Activated naive CD4-positive, alpha-beta T cell treated with anti-CD3 and anti-CD28 coated beads, Interleukin-2, amount 50 U/mL, for 16 hours (primary cell): Measurements from ENCODE around the gene DUSP11.
"Not testable (repeated sequence)": the region's sequence is repeated elsewhere in the genome, so short reads cannot be mapped to it uniquely, and the experiment has no call there.

ENCODE experiments used
- DNase-seq: peaks from one replicate; pipeline ENCODE4 v3.0.0-alpha.2; 2020

DUSP11 gene

DNA sequence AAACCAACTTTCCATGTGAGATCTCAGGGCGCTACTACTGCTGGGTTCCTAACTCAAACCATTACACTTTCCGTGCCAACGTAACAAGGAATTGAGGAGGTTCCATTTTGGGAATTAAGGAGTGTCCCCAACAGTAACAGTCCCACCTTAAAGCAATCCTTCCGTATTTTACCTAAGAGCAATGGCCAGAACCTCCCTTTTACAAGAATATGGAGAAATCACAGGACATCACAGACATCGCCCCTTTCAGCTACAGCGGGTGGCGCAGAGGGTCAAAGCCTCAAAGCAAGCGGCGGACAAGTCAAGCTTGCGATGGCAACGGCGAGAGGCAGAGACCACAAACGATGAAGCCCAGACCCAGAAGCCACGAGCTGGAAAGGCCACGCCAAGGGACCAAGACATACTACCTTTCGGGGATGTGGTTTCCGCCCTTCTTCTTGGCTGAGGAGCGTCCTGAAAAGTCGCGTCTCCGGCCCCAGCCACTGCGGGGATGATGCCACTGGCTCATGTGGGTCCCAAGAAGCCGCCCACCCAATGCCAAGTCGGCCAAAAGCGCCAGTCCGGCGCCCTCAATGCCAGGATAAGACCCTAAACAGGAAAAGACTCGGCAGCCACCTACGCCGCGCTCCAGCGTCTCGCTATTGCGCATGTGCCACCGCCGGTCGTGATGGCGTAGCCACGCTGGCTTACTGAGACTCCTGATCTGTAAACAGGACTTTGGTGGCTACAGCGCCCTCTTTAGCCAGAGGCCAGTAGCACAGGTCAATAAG, at the start of gene DUSP11:
Gene DUSP11, minus strand, starts transcription at position 637 of the 770 bp plus-strand sequence. Its CDS starts 129 bp downstream, at position 508.
- DNase-seq: peak; percentile 97

DNA sequence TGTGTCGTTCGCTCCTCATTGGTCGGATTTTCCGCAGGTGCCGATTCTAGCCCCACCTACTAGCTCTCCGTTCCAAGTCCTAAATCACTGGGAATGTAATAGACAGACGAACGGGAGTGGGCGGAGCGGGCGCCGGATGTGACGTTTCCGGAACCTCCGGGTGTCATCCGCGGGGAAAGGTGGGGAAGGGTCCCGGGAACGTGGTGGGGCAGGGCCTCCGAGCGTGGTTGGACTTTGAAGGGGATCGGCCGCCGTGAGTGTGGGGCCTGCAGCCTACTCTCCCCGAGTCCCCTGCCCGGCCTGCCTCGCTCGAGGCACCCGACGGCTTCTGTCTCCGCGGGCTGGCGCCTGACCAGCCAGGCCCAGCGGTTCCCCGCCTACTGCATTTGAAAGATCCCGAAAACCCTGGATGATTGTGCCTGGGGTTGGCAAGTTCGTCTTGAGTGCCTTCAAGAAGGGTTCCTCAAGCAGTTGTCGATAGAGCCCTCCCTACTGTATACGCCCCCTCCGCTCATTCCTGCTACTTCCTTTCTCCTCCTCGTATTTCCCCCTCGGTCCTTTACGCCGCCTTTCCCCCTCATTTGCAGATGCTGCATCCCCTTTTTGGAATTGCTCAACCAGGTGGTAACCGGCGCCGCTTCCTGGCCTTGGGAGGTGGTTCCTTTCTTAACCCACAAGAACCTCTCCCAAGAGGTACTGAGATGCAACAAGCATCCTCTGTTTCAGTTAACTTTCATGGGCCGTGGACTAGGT, 49.1 kb upstream of the DUSP11 start, which contains the start of gene STAMBP:
Gene STAMBP, plus strand, starts transcription at position 144 of the 753 bp plus-strand sequence. CDS start 1,896 bp downstream, outside the sequence.
- DNase-seq: peak; percentile 84

- no peak for DNase-seq
Observed at GRCh38 chr2:73828389-73828817, 48.5 kb upstream of the DUSP11 start.

- DNase-seq: no peak
Observed at GRCh38 chr2:73827660-73828388, 47.9 kb upstream of the DUSP11 start.

DNA sequence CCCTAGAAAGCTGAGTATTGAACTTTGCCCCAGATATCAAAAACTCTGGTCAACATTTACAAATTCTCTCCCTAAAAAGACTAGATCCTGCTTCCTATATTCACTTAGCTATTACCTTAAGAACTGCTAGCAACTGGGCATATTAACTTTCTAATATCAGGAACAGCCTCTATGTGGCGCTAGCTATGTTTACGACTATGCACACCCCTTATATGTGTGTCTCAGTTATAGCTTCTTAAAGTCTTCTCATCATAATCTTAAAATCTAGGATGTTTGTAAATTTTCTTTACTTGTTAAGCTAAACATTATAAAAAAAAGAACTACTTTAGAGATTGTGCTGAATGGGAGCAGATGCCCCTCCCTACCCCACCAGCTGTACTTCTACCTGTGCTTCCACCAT, 47.1 kb upstream of the DUSP11 start:
- DNase-seq: no peak

- DNase-seq: no peak
Observed at GRCh38 chr2:73825408-73825807, 45.5 kb upstream of the DUSP11 start.

DNA sequence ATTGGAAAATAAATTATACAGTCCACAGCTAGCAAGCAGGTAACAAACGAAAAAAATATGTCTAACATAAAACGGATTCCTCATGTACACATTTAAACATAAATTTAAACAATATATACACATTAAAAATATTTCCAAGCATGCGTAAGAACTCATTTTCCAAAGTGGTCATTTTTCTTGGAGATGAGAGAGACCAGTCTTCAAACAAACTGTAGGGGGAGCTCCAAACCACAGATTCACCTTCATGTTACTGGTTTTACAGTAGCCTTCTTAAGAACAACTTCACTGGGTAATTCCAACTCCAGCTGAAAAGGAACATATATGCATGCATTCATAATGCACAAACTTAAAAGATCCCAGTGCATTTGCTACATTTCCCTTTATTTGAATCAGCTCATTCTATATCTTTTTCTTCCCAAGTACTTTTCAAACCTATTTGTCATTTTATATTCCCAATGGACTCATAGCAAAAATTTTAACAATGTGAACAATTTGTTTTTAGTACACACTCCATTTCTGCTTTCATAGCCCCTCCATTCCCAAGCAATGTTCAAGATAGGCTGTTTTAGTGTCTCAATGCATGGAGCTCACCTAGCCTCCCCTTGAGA, 44.1 kb upstream of the DUSP11 start:
- no peak for DNase-seq

- no peak for DNase-seq
Observed at GRCh38 chr2:73823416-73823815, 43.5 kb upstream of the DUSP11 start.

GRCh38 chr2:73822991-73823390, 43.1 kb upstream of the DUSP11 start:
- no peak for DNase-seq

GRCh38 chr2:73822276-73822675, 42.4 kb upstream of the DUSP11 start:
- no peak for DNase-seq

DNA sequence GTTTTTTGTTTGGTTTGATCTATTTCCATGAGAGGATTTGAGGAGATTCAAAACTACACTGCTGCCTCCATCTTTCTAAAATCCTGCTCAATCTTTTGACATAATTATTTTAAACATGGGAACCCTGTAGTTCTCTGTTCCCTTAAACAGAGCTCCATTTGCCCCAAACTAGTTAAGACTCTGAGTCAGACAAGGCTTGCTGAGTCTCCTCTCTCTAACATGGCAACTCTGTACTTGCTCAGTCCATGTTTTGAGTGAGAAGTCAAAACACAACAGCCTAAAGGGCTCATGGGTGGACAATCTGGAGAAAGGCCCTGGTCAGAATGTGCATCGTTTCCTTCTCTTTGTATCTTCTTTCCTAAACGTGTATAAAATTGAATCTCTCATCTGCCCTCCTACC, 41.8 kb upstream of the DUSP11 start:
- DNase-seq: no peak

- DNase-seq: no peak
Observed at GRCh38 chr2:73821227-73821626, 41.3 kb upstream of the DUSP11 start.

DNA sequence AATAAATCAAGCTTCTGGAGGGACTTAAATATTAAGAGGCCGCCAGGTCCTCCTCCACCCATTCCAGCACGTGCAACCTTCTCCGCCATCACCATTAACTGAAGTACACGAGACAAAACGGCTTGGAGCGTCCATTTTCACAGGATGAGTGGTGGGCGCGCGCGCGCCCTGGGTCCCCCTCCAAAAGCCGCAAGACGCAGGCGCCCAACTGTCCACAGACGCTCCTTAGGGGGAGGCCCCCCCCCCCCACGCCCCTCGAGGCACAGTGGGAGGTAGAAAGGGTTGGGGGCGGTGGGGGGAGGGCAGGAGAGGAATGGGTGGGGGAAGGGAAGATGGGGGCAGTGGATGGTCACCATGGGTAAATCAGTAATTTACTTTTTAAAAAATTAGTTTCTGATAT, 38.4 kb upstream of the DUSP11 start:
- no peak for DNase-seq

GRCh38 chr2:73812635-73813034, 32.7 kb upstream of the DUSP11 start:
- DNase-seq: no peak

DNA sequence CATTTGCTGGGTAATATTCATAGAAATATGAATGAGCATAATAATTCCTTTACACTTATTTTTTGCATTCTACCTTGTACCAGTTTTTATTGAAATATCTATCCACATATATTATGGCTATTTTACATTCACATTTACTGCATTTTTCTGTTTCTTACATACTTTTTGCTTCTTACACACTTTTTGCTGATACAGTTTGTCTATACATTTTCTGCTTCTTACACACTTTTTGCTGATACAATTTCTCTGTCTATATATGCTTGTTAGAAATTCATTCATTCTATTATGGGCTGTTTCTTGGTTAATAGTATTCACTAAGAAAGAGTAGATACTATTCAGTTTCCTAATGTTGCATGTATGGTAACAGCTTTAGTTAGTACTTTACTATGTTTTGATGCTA, 32.0 kb upstream of the DUSP11 start:
- DNase-seq: no peak

DNA sequence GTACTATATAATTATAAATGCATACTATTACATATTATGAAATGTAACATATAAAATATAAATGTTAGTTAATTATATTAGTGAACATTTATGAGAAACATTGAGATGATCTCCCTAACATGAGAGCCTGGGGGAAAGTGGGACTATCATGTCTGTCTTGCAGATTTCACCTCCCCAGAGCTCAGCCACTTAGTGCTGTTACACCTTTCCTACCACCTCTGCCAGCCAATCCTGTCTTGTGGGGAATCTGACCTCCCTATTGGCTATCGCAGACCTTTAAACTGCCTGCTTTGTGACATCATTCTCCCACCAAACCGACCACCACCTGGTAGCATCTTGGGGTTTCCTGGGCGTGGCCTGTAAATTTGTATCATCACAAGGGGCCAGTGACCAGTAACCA, 4.0 kb upstream of the DUSP11 start, which contains the start of gene C2orf78:
Gene C2orf78, plus strand, starts transcription at position 301 of the 400 bp plus-strand sequence. CDS start 127 bp downstream, outside the sequence.
- not testable (repeated sequence) for DNase-seq

GRCh38 chr2:73783402-73783801, 3.5 kb upstream of the DUSP11 start:
- DNase-seq: not testable (repeated sequence)

DNA sequence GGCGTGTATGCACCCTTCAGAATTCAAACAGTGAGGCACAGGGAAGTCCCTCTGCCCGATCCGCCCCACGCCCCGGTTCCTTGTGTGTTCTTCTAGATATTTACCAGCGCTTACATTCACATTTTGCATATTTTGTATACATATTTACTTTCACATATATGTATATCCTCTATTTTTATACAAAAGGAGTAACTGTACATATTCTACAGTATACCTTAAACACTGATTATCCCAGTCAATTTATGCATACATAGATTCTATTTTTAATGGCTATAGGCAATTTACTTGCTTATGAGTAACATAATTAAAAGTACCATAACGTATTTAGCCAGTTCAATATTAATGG, 307 bp upstream of the DUSP11 start:
- no peak for DNase-seq

DNA sequence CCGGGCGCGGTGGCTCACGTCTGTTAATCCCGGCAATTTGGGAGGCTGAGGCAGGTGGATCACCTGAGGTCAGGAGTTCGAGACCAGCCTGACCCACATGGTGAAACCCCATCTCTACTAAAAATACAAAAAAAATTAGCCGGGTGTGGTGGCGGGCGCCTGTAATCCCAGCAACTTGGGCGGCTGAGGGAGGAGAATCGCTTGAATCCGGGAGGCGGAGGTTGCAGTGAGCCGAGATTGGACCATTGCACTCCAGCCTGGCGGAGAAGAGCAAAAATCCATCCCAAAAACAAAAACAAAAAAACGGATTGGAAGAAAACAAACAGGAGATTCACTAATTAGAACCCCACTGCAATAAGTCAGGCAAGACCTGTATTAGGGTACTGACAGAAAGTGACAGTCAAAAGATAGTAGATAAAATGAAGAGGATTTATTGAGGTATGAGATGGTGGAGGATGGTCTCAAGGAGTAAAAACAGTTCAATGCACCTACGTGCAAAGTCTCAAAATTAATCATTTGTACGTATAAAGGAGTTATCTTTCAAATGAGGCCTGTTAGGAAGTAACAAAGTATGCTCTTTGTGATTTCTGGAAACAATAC, 936 bp downstream of the DUSP11 start:
- DNase-seq: not testable (repeated sequence)

DNA sequence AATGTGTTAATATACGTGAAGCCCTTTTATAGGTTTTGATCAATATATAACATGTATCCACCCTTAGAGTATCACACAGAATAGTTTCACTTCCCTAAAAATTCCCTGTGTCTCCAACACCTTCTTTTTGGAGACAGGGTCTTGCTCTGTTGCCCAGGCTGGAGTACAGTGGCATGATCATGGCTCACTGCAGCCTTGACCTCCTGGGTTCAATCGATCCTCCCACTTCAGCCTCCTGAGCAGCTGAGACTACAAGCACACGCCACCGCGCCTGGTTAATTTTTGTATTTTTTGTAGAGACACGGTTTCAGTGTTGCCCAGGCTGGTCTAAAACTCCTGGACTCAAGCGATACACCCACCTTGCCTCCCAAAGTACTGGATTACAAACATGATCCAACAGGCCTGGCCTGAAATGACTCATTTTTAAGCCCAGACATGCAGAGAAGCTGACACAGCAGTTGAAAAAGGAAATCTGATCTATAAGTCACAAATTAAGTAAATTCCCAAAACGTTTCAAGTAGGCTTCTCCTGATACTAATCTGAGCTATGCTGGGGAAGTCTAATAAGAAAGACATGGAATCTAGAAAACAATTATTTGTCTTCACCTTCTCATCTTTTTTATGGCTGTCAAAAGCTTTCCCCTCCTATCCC, 2.9 kb downstream of the DUSP11 start:
- no peak for DNase-seq

GRCh38 chr2:73776381-73776780, 3.5 kb downstream of the DUSP11 start:
- no peak for DNase-seq

GRCh38 chr2:73772819-73773218, 7.1 kb downstream of the DUSP11 start:
- DNase-seq: no peak
